Measurements from ENCODE around the gene ACOT12.

ACOT12 gene

GRCh38 chr5:81288021-81288433 lies 105.9 kb downstream of the ACOT12 start:
- H3K27me3 ChIP-seq (ENCODE audit: low read depth, low read length), result no peaks in the 10 kb centered on the region
- peaks cover 0 to 5% of the 10 kb centered on the region in 2 donors for H3K36me3 ChIP-seq (ENCODE audit: control insufficient read depth in 1 of 2, insufficient read depth in 2 of 2, low read length in 2 of 2)
- peaks cover 3 to 9% of the 10 kb centered on the region in 2 donors for H3K9me3 ChIP-seq (ENCODE audit: control insufficient read depth in 1 of 2, low read length in 2 of 2)
- H3K4me3 ChIP-seq (ENCODE audit: low read depth in 1 of 2, low read length in 2 of 2), result no peak overlapping the region
- no peaks in the 10 kb centered on the region for H3K4me1 ChIP-seq (ENCODE audit: control insufficient read depth in 1 of 2, insufficient read depth in 2 of 2, low read length in 2 of 2)
- H3K27ac ChIP-seq (ENCODE audit: low read length), result no peak overlapping the region

- H3K9me3 ChIP-seq (ENCODE audit: control insufficient read depth in 1 of 2, low read length in 2 of 2), result no peaks in the 10 kb centered on the region
- H3K27ac ChIP-seq (ENCODE audit: low read length), result no peak overlapping the region
- no peaks in the 10 kb centered on the region for H3K4me1 ChIP-seq (ENCODE audit: control insufficient read depth in 1 of 2, insufficient read depth in 2 of 2, low read length in 2 of 2)
- no peaks in the 10 kb centered on the region for H3K36me3 ChIP-seq (ENCODE audit: control insufficient read depth in 1 of 2, insufficient read depth in 2 of 2, low read length in 2 of 2)
- no peaks in the 10 kb centered on the region for H3K27me3 ChIP-seq (ENCODE audit: low read depth, low read length)
- no peak overlapping the region for H3K4me3 ChIP-seq (ENCODE audit: low read depth in 1 of 2, low read length in 2 of 2)
Observed at GRCh38 chr5:81286059-81286617, 107.8 kb downstream of the ACOT12 start.

GRCh38 chr5:81283976-81284375 lies 110.0 kb downstream of the ACOT12 start:
- no peak overlapping the region for H3K4me3 ChIP-seq (ENCODE audit: low read depth in 1 of 2, low read length in 2 of 2)
- H3K27ac ChIP-seq (ENCODE audit: low read length), result no peak overlapping the region
- no peaks in the 10 kb centered on the region for H3K9me3 ChIP-seq (ENCODE audit: control insufficient read depth in 1 of 2, low read length in 2 of 2)
- no peaks in the 10 kb centered on the region for H3K27me3 ChIP-seq (ENCODE audit: low read depth, low read length)
- no peaks in the 10 kb centered on the region for H3K4me1 ChIP-seq (ENCODE audit: control insufficient read depth in 1 of 2, insufficient read depth in 2 of 2, low read length in 2 of 2)
- H3K36me3 ChIP-seq (ENCODE audit: control insufficient read depth in 1 of 2, insufficient read depth in 2 of 2, low read length in 2 of 2), result no peaks in the 10 kb centered on the region
